Suppressor macrophage treated with lipopolysaccharide for 4 hours (primary cell): Measurements from ENCODE around the gene GGA1.
A peak's percentile ranks its signal among the peaks of the same experiment; 100 is the strongest.
"Not testable (repeated sequence)": the region's sequence is repeated elsewhere in the genome, so short reads cannot be mapped to it uniquely, and the experiment has no call there.

Experiments used
- DNase-seq: peaks from one replicate; pipeline ENCODE4 v3.0.0-alpha.2; 2020

The GGA1 gene

GRCh38 chr22:37610153-37610475 lies 1.5 kb downstream of the GGA1 start:
- DNase-seq: not testable (repeated sequence)

DNA sequence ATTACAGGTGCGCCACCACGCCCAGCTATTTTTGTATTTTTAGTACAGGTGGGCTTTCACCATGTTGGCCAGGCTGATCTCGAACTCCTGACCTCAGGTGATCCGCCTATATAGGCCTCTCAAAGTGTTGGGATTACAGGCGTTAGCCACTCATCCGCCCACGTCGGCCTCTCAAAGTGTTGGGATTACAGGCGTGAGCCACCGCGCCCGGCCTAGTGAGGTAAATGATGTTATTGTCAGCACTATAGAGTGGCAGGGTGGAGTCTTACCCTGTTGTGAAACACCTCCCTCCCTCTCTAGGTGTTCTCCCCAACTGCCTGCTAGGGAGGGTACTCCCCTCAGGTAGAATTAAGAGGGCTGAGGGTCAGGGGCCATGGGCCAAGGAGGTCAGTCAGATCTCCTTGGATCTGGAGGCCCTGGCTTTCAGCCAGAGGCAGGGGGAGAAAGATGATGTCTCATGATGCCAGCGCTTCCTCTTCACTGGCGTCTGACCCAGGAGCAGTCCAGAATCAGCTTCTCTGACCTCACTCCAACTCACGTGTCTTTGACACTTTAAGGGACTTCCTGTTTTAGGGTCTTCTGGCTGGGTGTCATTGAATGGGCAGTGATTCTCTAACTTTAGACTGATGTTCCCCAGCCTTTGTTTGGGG lies 2.0 kb downstream of the GGA1 start:
- peak; percentile 94 for DNase-seq

DNA sequence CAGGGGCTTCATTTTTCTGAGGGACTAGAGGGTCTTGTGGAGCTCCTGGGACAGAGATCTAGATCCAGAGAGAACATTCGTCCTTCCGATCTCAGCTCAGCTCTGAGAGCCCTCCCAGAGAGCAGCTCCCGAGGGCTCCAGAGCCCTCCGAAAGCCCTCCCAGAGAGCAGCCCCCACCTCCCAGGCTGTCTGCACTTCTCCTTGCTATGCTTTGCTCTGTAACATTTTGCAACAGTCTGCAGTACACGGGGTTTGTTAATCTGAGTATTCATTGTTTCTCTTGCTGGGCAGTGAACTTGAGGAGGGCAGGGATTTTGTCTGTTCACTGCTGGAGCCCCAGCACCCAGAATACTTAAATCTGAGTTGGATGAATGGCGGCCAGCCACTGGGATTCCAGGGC lies 2.6 kb downstream of the GGA1 start:
- no peak for DNase-seq

GRCh38 chr22:37616201-37617083 lies 7.8 kb downstream of the GGA1 start:
- DNase-seq: peak; percentile 61

GRCh38 chr22:37617431-37617830 lies 8.8 kb downstream of the GGA1 start:
- DNase-seq: no peak

DNA sequence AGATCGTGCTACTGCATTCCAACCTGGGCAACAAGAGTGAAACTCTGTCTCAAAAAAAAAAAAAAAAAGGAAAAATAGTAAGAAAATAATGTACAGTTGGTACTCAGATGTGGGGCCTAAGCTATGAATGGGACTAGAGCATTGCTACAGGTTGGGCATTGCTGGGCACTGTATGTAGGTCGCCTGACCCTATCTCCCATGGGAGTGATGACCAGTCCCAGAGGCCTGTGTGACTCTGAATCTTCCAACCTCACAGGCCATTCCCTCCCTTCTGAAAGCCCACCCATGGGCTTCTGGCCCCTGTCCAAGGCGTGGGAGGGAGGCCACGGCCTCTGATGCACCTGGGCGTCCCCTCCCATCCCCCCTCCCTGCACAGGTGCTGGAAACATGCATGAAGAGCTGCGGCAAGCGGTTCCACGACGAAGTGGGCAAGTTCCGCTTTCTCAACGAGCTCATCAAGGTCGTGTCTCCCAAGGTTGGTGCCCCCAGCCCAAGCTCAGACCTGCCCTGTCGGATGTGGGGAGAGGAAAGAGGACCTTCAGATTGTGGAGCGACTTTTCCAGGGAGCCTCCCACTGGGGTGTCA lies 9.5 kb downstream of the GGA1 start:
- DNase-seq: no peak

DNA sequence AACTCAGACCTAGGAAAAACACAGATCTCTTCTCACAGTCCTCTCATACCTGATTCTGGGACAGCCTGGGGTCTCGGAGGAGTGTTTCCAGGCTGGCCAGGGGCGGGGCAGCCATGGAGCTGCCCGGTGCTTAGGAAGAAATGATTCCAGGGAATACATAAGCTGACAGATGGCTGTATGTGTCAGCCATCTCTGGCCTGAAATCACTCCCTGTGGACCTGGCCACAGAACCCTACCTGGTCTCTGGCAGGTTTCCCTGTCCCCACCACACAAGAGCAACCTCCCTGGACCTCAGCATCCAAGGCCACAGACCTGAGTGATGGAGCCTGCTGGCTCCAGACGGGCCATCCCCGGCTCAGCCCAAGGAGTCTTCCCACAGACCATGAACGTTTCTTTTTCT lies 10.0 kb downstream of the GGA1 start:
- DNase-seq: no peak

GRCh38 chr22:37619991-37620390 lies 11.4 kb downstream of the GGA1 start:
- no peak for DNase-seq

DNA sequence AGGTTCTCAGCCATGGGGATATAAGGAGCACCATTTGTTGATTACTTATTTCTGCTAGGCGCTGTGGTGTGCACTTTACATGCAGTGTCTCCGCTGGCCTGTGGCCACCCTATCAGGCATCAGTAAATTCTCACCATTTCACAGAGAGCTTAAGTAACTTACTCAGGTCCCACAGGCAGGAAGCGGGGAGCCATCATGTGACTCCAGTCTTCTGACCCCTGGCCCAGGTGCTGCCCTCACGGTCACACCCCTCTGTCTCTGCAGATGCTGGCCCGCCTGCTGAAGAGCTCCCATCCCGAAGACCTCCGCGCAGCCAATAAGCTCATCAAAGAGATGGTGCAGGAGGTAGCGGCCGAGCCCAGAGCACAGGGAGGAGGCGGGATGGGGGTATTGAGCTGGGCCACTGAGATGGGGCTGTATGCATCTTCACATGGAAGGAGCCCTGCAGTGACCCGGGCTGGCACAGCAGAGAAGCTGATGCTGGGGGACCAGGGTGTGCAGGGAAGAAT lies 12.8 kb downstream of the GGA1 start:
- no peak for DNase-seq

DNA sequence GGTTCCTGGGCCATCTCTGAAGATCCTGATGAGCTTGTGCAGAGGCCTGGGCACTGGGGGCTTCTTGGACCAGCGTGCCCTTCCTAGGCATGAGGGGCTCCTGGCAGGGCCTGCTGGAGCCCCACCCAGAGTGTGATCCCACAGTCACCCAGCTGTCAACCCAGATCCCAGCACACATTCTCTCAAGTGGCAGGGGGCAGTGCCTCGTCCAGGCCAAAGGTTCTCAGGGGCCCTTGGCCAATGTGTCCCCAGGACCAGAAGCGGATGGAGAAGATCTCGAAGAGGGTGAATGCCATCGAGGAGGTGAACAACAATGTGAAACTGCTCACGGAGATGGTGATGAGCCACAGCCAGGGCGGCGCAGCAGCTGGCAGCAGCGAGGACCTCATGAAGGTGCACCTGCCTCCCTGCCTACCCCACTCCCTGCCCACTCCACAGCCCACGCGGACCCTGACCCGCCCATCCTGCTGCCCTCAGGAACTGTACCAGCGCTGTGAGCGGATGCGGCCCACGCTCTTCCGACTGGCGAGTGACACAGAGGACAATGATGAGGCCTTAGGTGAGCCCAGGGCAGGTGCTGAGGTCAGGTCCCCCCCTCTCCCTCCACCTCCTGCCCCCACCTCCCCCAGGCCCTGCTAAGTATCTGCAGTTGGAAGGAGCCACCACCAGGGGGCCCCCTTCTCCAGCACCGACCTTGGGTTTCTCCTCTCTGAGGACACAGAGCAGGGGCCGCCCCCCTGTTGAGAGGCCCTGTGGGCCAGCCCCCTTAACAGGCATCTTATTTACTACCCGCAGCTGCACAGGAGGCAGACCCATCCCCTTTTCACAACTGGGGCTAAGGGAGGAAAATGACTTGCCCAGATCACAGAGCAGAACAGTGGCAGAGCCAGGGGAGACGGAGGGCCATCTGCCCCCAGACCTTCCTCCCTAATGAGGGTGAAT lies 14.7 kb downstream of the GGA1 start:
- DNase-seq: peak; percentile 68

- no peak for DNase-seq
These were observed 15.4 kb downstream of the GGA1 start for GRCh38 chr22:37624017-37624365.

DNA sequence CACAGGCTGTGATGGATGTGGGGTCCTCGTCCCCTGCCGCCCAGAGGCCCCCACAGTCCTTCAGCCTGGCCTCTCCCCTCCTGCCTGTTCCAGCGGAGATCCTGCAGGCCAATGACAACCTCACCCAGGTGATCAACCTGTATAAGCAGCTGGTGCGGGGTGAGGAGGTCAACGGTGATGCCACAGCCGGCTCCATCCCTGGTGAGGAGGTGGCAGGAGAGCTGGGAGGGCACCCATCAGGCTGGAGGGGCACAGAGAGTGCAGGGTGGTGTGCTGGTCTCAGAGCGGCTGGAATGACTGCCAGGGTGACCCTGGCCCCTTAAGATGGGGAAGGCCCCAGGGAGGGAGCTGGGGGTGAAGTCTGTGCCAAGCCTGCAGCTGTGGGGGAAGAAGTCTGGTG lies 16.2 kb downstream of the GGA1 start:
- DNase-seq: no peak

DNA sequence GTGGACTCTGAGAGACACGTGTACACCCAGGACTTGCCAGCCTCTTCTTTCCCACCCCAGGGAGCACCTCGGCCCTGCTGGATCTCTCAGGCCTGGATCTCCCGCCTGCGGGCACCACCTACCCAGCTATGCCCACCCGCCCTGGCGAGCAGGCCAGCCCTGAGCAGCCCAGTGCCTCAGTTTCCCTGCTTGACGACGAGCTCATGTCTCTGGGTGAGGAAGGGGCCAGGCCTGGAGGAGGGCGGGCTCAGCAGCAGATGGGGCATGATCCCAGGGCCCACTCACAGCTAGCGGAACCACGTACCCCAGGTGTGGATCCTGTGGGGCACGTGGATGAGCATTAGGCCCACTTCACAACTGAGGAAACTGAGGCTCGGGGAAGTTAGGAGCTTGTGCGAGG lies 17.1 kb downstream of the GGA1 start:
- no peak for DNase-seq

GRCh38 chr22:37626144-37626543 lies 17.5 kb downstream of the GGA1 start:
- DNase-seq: peak; percentile 35

GRCh38 chr22:37626556-37627075 lies 18.0 kb downstream of the GGA1 start:
- DNase-seq: no peak

- peak; percentile 30 for DNase-seq
These were observed 18.5 kb downstream of the GGA1 start for GRCh38 chr22:37627121-37627520.

GRCh38 chr22:37627545-37627944 lies 18.9 kb downstream of the GGA1 start:
- peak; percentile 19 for DNase-seq

- no peak for DNase-seq
These were observed 20.2 kb downstream of the GGA1 start for GRCh38 chr22:37628830-37629229.

- DNase-seq: no peak
These were observed 21.3 kb downstream of the GGA1 start for GRCh38 chr22:37629928-37630327.

DNA sequence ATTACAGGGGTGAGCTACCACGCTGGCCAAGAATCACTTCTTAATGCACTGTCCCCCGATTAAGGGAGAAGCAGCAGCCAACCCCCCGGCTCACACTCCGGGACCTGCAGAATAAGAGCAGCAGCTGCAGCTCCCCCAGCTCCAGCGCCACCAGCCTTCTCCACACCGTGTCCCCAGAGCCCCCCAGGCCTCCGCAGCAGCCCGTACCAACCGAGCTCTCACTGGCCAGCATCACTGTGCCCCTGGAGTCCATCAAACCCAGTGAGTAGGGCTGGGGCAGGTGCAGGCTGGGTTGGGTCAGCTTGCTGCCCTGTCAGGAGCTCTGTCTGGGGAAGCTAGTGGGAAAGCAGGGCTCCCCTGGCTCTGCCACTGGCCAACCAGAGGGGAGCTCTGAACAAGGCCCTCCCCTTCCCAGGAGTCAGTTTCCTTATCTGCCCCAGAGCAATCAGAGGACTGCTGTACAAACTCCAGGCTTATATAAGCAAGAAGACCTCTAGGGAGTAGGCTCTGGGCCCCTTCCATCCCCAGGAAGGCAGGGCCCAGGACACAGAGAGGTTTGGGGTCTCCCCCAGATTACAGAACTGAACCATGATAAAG lies 22.3 kb downstream of the GGA1 start:
- DNase-seq: no peak

DNA sequence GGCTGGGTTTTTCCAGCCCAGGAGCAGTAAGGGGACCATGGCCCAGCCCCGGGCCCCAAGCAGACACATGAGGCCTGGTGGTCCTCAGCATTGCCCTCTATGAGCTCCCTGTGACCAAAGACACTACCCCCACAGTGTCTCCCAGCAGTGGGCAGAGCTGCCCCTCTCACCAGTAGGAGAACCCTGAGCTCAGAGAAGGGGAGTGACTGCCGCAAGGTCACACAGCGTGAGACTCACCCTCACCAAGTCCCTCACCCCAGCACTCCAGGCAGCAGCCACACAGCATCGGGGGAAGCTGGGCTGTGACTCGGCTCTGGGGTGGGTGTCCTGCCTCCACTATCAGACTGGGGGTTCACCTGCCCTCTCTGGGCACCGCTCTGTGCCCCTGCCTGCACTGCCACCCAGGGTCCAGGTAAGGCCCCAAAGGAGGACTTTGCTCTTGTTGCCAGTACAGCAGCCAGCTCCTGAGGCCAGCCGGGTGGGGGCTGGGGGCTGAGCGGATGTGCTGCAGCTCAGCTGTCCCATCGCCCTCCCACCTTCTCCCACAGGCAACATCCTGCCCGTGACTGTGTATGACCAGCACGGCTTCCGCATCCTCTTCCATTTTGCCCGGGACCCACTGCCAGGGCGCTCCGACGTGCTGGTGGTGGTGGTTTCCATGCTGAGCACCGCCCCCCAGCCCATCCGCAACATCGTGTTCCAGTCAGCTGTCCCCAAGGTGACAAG lies 23.0 kb downstream of the GGA1 start:
- DNase-seq: peak; percentile 19
